Stimulated activated effector memory CD8-positive, alpha-beta T cell treated with anti-CD3 and anti-CD28 coated beads, Interleukin-12 subunit alpha, Interleukin-12 subunit beta, amount 100 ng/mL, for 72 hours (primary cell): Measurements from ENCODE around the gene FBXO31.
A peak's percentile ranks its signal among the peaks of the same experiment; 100 is the strongest.

Source experiments
- ATAC-seq: fragments of 150-1000 bp; cut with Tn5 transposase; 2 replicates; pipeline ENCODE4 v1.10.0; 2021
- DNase-seq, 2 donors: peaks; one replicate each; pipeline ENCODE4 v3.0.0; 2021 to 2022; ENCODE audit warnings: low spot score in 2 of 2
- H3K27ac Mint-ChIP-seq: one replicate; pipeline ENCODE4 v1.8.0; 2022; ENCODE audit warnings: mild to moderate bottlenecking, mixed read lengths
- H3K36me3 Mint-ChIP-seq: one replicate; pipeline ENCODE4 v1.8.0; 2022; ENCODE audit warnings: mild to moderate bottlenecking, mixed read lengths
- H3K4me1 Mint-ChIP-seq: one replicate; pipeline ENCODE4 v1.8.0; 2022; ENCODE audit warnings: mixed read lengths
- H3K4me3 Mint-ChIP-seq: one replicate; pipeline ENCODE4 v1.8.0; 2022; ENCODE audit warnings: mild to moderate bottlenecking, mixed read lengths
- H3K9me3 Mint-ChIP-seq: one replicate; pipeline ENCODE4 v1.8.0; 2022; ENCODE audit warnings: mixed read lengths

FBXO31 gene

DNA sequence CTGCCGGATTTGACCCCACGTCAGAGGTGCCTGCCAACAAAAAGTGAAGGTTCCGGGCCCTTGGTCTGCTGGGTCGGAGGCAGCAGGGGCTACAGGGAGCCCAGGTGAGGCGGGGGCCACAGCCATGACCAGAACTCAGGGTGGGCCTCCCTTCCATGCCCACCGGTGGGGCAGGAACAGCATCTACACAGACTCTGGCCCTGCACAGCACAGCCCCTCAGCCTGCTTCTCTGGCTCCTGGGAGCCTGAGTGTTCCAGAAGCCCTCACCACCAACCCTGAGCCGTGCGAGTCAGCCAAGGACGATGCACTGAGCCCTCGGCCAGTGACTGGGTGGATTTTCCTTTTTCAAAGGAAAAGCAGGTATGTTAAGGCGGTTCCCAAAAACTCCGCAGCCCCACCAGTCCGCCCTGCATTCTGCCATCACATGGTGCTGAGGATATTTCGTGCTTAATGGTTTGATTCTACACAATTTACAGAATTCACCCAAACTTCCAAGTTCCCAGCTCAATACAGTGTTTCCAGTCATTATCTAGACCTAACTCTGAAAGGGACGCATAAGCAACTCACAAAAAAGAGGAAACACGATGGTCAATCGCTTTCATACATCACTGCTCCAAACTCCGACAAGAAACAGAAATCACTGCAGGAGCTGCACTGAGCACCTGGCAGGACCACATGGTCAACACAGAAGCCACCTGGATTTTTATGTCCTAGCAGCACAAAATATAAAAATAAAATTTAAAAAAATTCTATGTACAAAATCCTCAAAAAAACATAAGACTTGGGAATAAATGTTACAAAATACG, 46.9 kb downstream of the FBXO31 start:
- Mint-ChIP-seq H3K9me3 (no peaks in the 10 kb centered on the region), H3K4me1 (no peaks in the 10 kb centered on the region), H3K36me3 (peaks cover 71% of the 10 kb centered on the region), H3K4me3 (no peak overlapping the region), H3K27ac (peak overlapping the region; percentile 71)
- ATAC-seq (no peak), DNase-seq (no peak)

DNA sequence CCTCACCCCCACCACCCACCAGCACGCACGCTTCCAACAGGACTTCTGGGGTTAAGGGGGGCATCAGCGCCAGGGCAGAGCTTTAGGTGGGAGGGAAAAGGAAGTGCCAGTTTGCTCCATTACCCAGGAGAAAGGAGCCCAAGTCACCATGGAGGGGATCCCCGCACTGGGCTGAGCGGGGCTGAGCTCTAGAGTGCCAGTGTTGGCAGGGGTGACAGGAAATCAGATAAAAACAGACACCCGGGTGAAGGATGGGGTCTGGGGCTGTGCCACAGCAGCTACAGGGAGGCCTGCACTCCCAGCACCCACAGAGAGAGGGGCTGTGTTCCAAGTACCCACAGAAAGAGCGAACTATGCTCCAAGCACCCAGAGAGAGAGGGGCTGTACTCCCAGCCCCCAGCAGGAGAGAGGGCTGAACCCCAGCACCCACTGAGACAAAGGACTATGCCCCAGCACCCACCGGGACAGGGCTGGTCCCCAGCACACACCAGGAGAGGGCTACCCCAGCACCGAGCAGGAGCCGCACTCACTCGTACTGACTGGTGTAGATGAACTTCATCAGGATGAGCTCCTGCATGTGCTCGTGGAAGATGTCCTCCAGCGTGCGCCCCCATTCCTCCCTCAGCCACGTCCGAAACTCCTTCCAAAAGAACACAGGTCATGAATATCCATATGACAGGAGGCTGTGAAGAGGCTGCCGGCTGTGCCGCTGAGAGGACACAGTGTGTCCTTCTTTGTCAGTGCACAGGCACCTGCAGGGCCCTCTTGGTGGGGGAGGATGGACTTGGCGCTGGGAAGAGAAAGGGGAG, 47.7 kb downstream of the FBXO31 start:
- H3K9me3 Mint-ChIP-seq, result no peaks in the 10 kb centered on the region
- H3K36me3 Mint-ChIP-seq, result peaks cover 65% of the 10 kb centered on the region
- no peak for ATAC-seq
- peak overlapping the region; percentile 7 for H3K27ac Mint-ChIP-seq
- H3K4me3 Mint-ChIP-seq, result no peak overlapping the region
- H3K4me1 Mint-ChIP-seq, result no peaks in the 10 kb centered on the region
- no peak for DNase-seq

DNA sequence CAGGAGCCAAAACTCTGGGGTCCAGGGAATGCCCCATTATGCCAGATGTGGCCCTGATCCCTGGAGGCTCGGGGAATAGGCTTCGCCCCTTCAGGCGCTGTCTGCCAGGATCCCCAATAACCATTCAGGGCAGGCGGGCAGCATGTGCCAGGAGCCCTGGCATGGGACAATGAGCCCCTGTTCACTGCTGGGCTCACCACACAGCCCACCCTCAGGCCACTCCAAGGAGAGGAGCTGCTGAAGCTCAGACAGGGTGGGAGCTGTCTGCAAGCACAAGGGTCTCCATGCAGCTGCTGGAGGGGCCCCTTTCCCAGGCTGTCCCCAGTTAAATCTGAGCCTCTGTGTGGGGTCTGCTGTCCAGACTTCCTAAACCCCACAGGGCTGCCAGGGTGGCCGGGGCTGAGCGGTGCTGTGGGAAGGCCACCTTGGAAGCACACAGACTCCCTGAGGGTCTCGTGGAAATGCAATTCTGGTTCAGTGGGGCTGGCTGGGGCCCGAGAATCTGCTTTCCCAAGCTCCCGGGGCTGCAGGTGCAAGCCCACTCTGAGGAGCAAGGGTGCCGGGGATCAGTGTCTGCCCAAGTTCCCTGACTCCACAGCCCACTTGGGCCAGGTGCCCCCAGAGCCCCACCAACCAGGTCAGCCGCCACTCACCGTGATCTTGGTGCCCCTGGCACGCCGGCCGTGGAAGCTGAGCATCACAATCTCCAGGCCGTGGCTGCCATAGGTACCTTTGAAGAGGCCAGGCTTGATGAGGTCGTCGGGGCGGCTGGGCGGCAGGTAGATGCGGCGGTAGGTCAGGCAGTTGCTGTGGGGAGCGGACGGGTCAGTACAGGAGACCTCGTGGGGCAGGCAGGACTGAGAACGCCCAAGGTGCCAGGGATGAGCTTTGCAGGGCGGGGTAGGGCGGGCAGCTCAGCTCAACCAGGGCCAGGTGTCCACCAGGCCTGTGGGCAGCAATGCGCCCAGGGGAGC, 48.6 kb downstream of the FBXO31 start:
- ATAC-seq (no peak), DNase-seq (no peak)
- Mint-ChIP-seq H3K4me1 (no peaks in the 10 kb centered on the region), H3K4me3 (no peak overlapping the region), H3K27ac (peak overlapping the region; percentile 7), H3K9me3 (no peaks in the 10 kb centered on the region), H3K36me3 (peaks cover 62% of the 10 kb centered on the region)

DNA sequence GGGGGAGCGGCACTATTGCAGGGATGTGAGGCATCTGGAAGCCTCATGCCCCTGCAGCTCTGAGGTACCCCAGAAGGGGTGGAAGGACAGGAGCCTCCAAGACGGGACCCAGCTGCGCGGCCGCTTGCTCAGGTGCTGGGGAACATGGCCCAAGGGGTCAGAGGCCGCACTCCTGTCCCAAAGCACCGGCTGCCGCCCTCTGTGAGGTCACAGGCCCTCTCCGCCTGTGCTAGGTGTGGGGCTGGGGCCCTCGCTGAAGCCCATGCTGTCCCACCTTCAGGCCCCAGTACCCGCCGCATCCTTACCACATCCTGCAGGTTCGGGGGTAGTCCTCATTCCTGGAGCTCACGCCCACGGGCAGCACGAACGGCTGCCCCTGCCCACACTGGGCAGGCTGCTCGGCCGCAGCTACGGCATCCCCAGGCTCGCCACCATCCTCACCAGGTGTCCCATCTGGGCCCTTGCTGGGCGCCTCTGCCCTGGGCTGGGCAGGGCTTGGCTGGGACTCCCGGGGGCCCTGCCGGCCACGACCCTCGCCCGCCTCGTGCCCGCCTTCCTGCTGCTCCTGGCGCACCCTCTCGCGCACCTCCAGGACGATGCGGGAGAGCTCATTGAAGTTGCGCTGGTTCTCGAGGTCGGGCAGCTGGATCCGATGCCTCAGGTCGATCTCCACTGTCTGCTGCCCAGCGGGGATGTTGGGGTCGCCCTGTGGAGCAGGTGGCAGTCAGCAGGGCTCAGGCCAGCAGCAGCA, 49.8 kb downstream of the FBXO31 start:
- H3K27ac Mint-ChIP-seq, result no peak overlapping the region
- ATAC-seq (no peak), DNase-seq (no peak)
- H3K4me3 Mint-ChIP-seq, result no peak overlapping the region
- H3K36me3 Mint-ChIP-seq, result peaks cover 61% of the 10 kb centered on the region
- no peaks in the 10 kb centered on the region for H3K9me3 Mint-ChIP-seq
- no peaks in the 10 kb centered on the region for H3K4me1 Mint-ChIP-seq

DNA sequence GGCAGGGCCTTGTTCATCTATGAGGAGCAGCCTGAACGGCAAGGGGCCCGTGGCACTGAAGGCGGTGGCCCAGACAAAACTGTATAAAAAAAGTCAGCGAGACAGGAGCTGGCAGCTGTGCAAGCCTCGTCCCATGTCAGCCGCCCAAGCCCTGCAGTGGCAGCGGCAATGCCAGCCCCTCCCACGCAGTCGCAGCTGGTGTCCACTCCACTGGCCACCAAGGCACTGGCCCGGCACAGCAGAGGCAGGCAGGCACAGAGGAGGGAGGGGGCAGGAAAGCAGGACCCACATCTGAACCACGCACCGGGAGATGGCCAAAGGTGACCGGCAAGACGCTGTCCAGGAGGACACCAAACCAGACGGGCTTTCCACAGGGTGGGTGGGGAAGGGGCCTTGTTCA, 50.5 kb downstream of the FBXO31 start:
- Mint-ChIP-seq H3K36me3 (peaks cover 60% of the 10 kb centered on the region), H3K27ac (no peak overlapping the region), H3K9me3 (no peaks in the 10 kb centered on the region), H3K4me3 (no peak overlapping the region), H3K4me1 (no peaks in the 10 kb centered on the region)
- ATAC-seq (no peak), DNase-seq (no peak)

DNA sequence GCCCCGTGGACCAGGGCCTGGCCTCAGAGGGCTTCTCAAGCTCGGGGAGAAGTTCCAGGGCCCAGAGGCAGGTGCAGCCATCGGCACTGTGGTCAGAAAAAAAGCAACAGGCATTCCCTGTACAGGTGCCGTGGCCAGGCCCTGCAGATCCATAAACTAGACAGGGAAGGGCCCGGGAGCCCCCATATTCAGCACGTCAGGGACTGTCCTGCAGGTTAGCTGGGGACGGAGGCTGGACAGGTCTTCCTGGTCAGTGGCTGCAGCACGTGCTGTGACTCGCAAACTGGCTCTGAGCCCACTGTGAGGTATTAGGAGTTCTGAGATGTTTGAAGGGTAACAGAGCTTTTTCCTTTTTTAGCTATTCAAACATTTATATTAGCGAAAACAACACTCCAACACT, 51.4 kb downstream of the FBXO31 start:
- ATAC-seq, result no peak
- no peak overlapping the region for H3K4me3 Mint-ChIP-seq
- H3K36me3 Mint-ChIP-seq, result peaks cover 54% of the 10 kb centered on the region
- H3K4me1 Mint-ChIP-seq, result no peaks in the 10 kb centered on the region
- no peak overlapping the region for H3K27ac Mint-ChIP-seq
- no peaks in the 10 kb centered on the region for H3K9me3 Mint-ChIP-seq
- DNase-seq, result no peak

DNA sequence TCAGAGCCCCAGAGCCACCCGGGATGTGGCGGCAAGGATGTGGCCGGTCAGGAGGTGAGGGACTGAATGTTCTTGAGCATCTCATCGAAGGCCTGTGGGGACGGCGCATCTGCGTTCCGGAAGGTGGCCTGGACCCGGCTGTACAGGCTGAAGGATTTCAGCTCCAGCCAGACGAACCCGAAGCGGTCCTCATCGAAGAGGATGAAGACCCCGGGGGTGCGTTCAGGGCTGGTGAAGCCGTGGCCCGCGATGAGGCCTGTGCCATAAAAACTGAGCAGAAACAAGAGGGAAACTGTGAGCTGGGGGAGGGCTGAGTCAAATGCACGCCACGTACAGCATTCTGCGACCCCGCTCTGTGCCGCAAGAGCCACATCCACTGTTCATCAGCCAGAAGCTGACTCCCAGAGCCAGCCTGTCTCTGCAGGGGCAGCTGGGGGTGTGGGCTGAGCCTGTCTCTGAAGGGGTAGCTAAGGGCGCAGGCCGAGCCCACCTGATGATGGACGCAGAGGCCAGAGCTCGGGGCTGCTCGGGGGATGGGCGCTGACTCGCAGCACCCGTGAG, 52.3 kb downstream of the FBXO31 start:
- Mint-ChIP-seq H3K27ac (no peak overlapping the region), H3K4me1 (no peaks in the 10 kb centered on the region), H3K36me3 (peaks cover 46% of the 10 kb centered on the region), H3K4me3 (no peak overlapping the region), H3K9me3 (no peaks in the 10 kb centered on the region)
- no peak for DNase-seq
- no peak for ATAC-seq

DNA sequence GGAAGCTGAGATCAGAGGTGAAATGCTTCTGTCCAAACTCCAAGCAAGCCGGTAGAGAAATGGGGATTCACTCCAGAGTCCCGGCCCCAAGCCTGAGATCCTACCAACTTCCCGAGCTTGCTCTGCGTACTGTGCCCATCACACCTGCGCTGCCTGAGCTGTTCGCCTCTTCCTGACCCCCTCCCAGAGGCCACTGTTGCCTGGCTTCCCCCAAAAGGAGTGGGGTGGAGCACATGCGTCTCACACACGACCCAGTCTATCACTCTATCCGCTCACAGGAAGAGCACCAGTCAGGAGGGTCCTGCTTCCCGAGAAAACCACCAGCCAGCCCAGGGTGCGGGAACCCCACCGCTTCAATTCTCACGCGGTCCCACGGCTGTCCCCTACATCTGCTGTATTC, 52.9 kb downstream of the FBXO31 start:
- Mint-ChIP-seq H3K4me1 (no peaks in the 10 kb centered on the region), H3K4me3 (no peak overlapping the region), H3K36me3 (peaks cover 41% of the 10 kb centered on the region), H3K9me3 (no peaks in the 10 kb centered on the region), H3K27ac (no peak overlapping the region)
- DNase-seq (no peak), ATAC-seq (no peak)

DNA sequence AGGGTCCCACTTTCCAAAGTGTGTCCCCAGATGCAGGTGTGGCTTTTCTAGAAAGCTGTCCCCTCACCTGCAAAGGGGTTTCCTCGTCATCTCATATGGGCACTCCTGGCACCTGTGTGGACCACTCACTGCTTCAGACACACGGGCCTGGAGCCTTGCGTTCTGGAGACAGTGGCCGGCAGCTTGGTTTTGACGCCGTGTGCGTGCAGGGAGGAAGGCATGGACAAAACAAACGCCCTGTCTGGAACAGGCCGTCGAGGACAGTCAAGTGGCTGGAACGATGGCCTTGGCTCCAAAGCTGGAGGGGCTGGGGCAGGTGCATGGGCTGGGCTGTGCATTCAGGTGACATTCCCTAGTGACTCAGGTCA, 53.3 kb downstream of the FBXO31 start:
- DNase-seq (no peak), ATAC-seq (no peak)
- Mint-ChIP-seq H3K27ac (no peak overlapping the region), H3K4me1 (no peaks in the 10 kb centered on the region), H3K9me3 (no peaks in the 10 kb centered on the region), H3K4me3 (no peak overlapping the region), H3K36me3 (peaks cover 39% of the 10 kb centered on the region)

DNA sequence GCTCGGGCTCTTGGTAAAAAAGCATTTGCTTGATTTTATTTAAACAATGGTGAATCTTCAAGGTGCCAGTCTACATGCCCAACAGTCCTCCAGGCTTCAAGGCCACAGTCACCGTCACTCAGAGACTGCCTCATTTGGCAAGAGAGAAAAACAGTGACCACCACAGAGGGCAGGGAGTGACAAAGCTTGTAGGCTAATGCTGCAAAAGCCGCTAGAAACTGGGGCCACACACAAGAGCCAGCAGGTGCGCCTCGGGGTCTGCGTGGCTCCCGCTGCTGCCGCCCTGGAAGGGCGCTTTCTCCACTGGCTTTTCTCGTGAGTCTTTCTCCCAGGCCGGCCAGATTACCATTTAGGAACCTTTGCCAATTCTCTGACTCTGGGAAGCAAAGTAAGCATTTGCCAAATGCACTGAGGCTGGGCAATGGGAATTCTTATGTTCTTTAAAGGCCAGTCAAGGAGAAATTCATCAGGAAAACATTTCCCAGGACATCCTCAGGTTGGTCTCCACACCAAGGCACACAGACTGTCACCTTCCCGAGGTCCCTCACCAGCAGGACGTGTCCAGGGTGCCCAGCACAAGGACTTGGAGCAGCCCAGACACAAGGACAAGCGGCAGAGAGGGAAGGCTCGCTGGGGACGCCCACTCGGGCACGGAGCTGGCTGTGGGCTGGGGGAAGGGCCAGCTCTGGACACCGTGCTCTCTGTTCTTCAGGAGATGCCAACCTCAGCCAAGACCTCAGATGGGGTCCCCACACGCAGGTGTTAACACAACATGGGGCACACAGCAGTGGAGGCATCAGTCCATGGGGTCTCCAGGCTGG, 53.9 kb downstream of the FBXO31 start:
- DNase-seq (no peak), ATAC-seq (no peak)
- Mint-ChIP-seq H3K9me3 (no peaks in the 10 kb centered on the region), H3K4me1 (no peaks in the 10 kb centered on the region), H3K36me3 (peaks cover 35% of the 10 kb centered on the region), H3K4me3 (no peak overlapping the region), H3K27ac (no peak overlapping the region)

DNA sequence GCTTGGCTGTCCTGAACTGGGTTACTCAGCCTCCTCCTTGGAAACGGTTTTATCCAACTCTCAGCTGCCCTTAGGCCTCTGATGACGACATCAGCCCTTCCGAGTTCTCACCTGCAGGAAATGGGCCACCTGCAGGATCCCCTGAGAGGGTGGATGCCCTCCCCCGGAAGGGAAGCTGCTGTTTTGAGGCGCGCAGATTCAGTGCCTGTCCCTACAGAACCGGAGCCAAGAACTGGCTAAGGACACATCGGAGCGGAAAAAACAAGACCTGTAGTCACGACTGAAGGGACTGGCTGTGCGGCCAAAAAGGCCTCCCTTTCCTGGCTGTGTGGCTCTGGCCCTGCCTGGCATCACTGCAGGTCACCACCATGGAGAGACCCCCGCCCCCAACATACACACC, 54.7 kb downstream of the FBXO31 start:
- no peak for ATAC-seq
- Mint-ChIP-seq H3K36me3 (peaks cover 30% of the 10 kb centered on the region), H3K4me3 (no peak overlapping the region), H3K27ac (no peak overlapping the region), H3K4me1 (no peaks in the 10 kb centered on the region), H3K9me3 (no peaks in the 10 kb centered on the region)
- no peak for DNase-seq

DNA sequence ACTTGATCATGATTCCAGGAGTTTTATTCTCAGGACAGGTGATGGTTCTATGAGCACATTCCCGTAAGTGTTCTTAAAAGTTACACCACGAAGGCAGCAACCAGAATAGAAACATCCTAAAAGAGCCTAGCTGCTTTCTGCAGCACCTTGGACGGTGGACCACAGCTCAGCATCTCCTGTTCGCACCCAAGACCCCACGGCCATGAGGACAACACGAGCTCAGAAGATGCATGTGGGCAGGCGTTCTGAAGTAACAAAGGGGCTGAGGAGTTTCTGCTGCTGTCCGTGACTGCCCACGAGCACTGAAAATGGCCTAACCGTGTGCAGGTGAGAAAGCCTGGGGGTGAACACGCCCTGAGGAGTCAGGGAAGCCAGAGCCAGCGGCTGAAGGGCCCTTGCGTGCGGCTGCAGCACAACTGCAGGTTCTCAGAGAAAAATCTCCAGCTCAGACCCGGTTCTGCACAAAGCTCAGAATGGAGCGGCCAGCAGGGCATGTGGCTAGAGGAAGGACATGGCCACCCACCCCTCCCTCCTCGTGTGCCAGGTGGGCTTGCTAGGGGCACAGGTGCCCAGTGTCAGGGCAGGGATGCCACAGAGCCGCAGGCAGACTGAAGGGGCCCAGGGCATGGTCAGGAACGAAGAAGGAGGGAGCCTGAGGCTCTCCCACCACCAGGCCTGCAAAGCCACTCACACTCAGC, 55.6 kb downstream of the FBXO31 start:
- no peaks in the 10 kb centered on the region for H3K4me1 Mint-ChIP-seq
- H3K27ac Mint-ChIP-seq, result no peak overlapping the region
- H3K36me3 Mint-ChIP-seq, result peaks cover 27% of the 10 kb centered on the region
- DNase-seq, result no peak
- no peak for ATAC-seq
- H3K9me3 Mint-ChIP-seq, result no peaks in the 10 kb centered on the region
- no peak overlapping the region for H3K4me3 Mint-ChIP-seq

DNA sequence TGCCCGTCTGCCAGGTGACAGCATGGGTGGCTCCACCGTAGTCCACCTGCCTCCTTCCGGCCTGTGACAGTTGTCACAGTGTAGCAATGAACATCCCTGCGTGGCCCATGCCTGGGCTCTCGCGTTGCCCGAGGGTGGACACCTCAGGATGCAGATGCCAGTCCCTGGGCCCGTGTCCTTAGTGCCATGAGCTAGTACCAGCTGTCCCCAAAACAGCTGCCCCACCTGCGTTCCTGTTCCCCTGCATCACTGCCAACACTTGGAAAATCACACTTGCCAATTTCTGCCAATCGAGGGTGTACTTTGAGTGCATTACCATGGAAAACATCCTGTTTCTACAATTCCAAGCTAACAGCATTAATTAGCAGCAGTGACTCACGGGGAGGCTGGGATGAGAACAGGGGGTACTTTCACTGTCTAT, 57.4 kb downstream of the FBXO31 start:
- Mint-ChIP-seq H3K27ac (peak overlapping the region; percentile 26), H3K4me3 (no peak overlapping the region), H3K4me1 (no peaks in the 10 kb centered on the region), H3K36me3 (peaks cover 18% of the 10 kb centered on the region), H3K9me3 (no peaks in the 10 kb centered on the region)
- ATAC-seq (no peak), DNase-seq (no peak)
